ENCODE results near the gene ARHGEF2. TPM values are rescaled to one million over a fixed set of nuclear protein-coding genes. Genes with fewer than 3 reads are reported as not detected.

ARHGEF2 gene
- total and polyA plus RNA-seq, 9 of the 15 experiments (the other 6 are each of a cell fraction or from before 2014, with no cell fraction given) = 7.1 to 162 (median 62.2) TPM

DNA sequence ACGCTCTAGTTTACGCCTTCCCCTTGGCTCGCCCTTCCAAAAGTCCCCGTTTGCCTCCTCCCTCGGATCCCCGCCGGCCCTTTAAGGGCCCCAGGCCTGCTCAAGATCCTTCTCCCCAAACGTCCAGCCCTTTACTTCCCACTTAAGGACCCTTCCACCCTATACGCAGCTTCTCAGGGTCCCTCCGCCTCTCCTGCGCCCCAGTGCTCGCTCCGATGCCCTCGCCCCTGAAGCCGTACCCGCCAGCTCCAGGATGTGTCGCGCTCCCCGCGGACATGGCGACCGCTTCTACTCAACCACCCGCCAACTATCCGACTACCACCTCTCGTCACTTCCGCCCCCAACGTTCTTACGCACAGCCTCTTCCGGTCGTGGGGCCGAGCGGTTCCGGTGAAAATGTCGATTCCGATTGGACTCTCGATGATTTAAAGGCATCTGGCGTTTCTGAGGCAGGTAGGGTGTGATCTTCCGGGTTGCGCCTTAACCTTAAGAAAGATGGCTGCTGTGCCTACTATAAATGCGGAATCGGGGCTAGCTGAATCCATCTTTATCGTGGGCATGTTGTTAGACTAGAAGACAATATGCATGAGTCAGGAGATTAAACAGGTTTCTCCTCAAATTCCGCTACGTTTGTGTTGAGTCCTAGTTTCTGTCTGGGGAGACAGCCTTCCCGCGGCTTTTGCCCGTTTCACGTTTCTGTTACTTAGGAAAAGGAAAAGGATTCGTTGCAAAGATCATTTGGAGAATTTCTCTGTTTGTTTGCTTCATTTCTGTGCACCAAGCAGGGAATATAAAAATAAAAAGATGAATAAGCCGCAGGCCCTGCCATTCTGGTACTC lies 44.0 kb downstream of the ARHGEF2 start, which contains the start of gene KHDC4 (continued):
- TF ChIP-seq HDAC1 (IDR thresholded peaks at IDR 0.05) (peak in 1 of 2 experiments; percentile 91; a peak in 2 of 4 replicates), ATF4 (CRISPR knock-in tag; IDR thresholded peaks at IDR 0.05) (no peak), ZNF75A (CRISPR knock-in tag; IDR thresholded peaks at IDR 0.05) (no peak), FOS (IDR thresholded peaks at IDR 0.05; ENCODE audit: extremely low read depth, insufficient read length) (peak; percentile 13), TOE1 (IDR thresholded peaks at IDR 0.05; ENCODE audit: borderline replicate concordance) (peak; percentile 67; the same call in 1 of the 2 replicates), TOE1 (CRISPR knock-in tag; IDR thresholded peaks at IDR 0.05; ENCODE audit: borderline replicate concordance, low read depth) (no peak), XRCC3 (IDR thresholded peaks at IDR 0.05) (no peak), POLR2AphosphoS2 (IDR thresholded peaks at IDR 0.05; ENCODE audit: low read length) (peak; percentile 80; the same call in 1 of the 2 replicates), SAP30 (IDR thresholded peaks at IDR 0.05; ENCODE audit: borderline replicate concordance, insufficient read depth, low read depth, low read length, poor library complexity, severe bottlenecking) (peak; percentile 88), ZNF175 (CRISPR knock-in tag; IDR thresholded peaks at IDR 0.05; ENCODE audit: low read depth) (peak; percentile 82; the same call in 1 of the 2 replicates), LARP7 (IDR thresholded peaks at IDR 0.05) (peak; percentile 85), PYGO2 (tag; IDR thresholded peaks at IDR 0.05) (no peak), MEF2D (tag; conservative IDR thresholded peaks at IDR 0.05; ENCODE audit: low read depth) (no peak), ZNF766 (CRISPR knock-in tag; conservative IDR thresholded peaks at IDR 0.05) (peak; percentile 92), SMARCA4 (IDR thresholded peaks at IDR 0.05) (no peak)
- TF ChIP-seq, protein P1, sequence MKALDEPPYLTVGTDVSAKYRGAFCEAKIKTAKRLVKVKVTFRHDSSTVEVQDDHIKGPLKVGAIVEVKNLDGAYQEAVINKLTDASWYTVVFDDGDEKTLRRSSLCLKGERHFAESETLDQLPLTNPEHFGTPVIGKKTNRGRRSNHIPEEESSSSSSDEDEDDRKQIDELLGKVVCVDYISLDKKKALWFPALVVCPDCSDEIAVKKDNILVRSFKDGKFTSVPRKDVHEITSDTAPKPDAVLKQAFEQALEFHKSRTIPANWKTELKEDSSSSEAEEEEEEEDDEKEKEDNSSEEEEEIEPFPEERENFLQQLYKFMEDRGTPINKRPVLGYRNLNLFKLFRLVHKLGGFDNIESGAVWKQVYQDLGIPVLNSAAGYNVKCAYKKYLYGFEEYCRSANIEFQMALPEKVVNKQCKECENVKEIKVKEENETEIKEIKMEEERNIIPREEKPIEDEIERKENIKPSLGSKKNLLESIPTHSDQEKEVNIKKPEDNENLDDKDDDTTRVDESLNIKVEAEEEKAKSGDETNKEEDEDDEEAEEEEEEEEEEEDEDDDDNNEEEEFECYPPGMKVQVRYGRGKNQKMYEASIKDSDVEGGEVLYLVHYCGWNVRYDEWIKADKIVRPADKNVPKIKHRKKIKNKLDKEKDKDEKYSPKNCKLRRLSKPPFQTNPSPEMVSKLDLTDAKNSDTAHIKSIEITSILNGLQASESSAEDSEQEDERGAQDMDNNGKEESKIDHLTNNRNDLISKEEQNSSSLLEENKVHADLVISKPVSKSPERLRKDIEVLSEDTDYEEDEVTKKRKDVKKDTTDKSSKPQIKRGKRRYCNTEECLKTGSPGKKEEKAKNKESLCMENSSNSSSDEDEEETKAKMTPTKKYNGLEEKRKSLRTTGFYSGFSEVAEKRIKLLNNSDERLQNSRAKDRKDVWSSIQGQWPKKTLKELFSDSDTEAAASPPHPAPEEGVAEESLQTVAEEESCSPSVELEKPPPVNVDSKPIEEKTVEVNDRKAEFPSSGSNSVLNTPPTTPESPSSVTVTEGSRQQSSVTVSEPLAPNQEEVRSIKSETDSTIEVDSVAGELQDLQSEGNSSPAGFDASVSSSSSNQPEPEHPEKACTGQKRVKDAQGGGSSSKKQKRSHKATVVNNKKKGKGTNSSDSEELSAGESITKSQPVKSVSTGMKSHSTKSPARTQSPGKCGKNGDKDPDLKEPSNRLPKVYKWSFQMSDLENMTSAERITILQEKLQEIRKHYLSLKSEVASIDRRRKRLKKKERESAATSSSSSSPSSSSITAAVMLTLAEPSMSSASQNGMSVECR (CRISPR knock-in tag; IDR thresholded peaks at IDR 0.05) = peak; percentile 93
- TF ChIP-seq, protein P2, sequence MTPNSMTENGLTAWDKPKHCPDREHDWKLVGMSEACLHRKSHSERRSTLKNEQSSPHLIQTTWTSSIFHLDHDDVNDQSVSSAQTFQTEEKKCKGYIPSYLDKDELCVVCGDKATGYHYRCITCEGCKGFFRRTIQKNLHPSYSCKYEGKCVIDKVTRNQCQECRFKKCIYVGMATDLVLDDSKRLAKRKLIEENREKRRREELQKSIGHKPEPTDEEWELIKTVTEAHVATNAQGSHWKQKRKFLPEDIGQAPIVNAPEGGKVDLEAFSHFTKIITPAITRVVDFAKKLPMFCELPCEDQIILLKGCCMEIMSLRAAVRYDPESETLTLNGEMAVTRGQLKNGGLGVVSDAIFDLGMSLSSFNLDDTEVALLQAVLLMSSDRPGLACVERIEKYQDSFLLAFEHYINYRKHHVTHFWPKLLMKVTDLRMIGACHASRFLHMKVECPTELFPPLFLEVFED (CRISPR knock-in tag; conservative IDR thresholded peaks at IDR 0.05) = 0 out of 2 replicates have a peak, but pooled peaks have one; percentile 51
- TF ChIP-seq, protein P3, sequence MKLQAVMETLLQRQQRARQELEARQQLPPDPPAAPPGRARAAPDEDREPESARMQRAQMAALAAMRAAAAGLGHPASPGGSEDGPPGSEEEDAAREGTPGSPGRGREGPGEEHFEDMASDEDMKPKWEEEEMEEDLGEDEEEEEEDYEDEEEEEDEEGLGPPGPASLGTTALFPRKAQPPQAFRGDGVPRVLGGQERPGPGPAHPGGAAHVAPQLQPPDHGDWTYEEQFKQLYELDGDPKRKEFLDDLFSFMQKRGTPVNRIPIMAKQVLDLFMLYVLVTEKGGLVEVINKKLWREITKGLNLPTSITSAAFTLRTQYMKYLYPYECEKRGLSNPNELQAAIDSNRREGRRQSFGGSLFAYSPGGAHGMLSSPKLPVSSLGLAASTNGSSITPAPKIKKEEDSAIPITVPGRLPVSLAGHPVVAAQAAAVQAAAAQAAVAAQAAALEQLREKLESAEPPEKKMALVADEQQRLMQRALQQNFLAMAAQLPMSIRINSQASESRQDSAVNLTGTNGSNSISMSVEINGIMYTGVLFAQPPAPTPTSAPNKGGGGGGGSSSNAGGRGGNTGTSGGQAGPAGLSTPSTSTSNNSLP (IDR thresholded peaks at IDR 0.05; ENCODE audit: borderline replicate concordance, low read depth, low read length) = peak; percentile 45; the same call in 1 of the 2 replicates

All from K562 (cell line).